ENCODE measurements around the gene ACVR1B.

The ACVR1B gene

DNA sequence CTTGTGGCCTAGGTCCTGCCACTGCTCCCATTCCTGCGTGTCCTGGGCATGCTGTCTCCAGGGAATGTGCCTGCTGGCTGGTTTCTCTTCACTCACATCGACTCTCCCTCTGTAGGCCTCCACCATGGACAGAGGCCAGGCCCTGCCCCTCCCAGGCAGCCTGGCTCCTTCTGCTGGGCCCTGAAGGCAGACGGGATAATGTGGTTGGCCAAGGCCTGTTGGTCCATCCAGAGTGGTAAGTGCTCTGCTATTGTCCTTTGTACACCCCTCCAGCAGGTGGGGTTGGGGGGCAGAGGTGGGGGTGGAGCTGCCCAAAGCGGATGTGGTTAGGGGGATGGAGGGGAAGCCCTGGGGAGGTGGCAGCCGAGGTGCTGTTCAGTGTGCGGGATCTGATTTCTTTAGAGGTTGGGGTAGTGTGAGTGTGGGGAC lies 90.2 kb downstream of the ACVR1B start:
- in situ Hi-C loops (cut with HindIII; ENCODE audit: low sequenced_read_pairs): no loop called here

DNA sequence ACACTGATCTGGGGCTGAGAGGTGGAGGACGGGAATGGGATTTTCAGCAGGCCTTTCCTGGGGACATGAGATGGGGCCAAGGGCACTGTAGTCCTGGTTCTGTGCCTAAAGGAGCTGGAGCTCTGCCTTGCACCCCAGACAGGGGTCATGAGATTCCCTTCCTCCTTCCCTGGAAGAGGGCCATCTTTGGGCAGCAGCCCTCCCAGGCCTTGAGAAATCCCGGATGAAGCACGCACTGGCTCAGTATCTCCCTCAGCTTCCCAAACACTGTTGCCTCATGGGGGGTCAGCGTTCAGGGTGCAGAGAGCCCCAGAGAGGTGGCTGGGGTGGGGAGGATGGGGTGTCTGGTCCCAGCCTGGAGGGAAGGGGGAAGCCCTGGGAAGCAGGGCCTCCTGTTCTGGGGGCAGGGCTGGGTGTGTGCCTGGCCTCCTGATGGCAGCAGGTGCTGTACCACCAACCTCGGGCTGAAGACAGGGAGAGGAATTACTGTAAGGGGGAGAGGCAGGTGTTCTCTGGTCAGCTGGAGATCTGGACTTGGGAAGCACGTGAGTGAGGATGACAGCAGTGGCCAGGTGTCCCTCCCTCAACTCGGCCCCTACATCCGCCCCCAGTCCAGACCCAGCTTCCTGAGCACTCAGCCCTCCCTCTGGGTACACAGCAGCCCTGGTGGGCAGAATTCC lies 91.3 kb downstream of the ACVR1B start:
- in situ Hi-C loops (cut with HindIII; ENCODE audit: low sequenced_read_pairs): no loop called here

DNA sequence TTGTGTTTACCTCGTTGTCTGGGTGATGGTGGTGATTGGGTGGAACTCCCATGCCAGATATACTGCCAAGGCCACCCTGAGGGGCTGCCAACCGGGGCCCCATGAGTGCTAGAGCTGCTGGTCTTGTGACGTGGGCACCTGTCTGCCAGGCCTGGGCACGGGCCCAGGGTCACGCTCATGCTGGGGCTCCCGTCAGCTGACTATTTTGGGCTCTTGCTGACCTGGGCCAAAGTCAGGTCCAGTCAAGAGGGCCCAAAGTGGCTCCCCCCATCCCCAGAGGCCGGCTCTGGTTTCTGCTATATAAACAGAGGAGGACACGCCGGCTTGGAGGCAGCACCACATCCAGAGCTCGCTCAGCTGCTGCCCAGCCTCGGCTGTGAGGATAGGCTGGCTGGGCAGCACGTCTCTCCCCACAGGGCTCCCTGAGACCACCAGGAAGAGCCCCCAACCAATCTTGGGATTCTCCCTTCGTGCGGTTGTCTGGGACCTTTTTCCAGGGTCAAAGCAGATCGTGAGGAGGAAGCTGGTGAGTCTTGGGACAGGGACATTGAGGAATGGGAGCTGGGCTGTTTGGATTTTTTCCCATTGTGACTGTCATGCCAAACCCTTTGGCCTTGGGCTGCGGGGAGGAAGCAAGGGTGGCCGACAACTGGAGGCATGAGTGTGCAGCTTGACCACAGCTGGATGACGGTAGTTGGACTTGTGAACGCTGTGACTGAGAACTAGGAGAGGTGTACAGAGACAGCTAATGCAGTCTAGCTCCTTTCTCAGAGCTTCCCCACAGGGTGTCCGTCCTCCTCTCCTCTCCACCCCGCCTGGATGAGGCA lies 92.1 kb downstream of the ACVR1B start:
- in situ Hi-C loops (cut with HindIII; ENCODE audit: low sequenced_read_pairs): no loop called here

DNA sequence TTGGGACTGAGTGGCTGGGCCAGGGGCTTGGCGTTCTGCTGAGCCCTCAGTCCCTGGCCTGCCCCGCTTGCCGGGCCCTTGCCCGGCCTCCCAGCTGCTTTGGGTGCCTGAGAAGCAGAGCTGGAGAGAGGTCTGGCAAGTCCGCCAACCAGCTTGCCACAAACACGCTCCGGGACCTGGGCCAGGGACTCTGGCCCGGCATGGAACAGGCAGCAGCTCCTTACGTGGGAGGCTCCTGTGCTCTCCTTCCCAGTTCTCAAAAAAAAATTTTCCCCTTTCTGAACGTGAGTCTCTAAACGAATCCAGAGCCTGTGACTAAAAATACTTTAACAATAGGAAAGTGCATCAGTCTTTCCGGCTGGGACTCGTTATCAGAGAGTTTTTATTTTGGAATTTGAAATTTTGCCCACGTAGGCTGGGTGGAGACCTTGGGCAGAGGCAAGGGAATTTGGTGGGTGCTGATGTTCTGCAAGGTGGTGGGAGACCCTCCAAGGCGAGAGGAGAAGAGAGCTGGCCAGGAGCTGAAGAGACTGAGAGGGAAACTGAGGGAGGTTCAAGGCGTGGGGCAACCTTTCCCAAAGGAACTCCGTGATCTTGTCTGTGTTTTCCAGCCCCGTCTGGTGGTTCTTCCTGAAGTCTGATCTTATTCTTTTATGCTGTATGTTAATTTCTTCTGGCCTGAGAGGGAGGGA lies 92.9 kb downstream of the ACVR1B start:
- in situ Hi-C loops (cut with HindIII; ENCODE audit: low sequenced_read_pairs): no loop called here

DNA sequence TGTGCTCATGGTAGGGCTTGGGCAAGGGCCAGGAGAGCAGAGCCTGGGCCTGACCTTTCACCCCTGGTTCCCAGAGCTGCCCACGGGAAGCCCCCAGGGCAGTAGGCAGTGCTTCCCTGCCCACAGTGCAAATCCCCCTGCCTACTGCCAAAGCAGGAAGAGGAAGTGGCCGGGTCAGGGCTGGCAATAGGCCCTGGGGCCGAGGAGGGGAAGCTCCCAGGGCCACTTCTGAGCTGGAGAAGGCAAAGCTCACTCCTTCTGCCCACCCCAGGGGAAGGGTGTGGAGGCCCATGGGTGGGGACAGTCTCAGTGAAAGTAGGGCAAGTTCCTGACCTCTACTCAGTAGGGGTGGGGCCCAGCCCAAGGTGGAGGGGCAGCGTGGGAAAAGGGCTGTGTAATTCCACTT lies 94.3 kb downstream of the ACVR1B start:
- in situ Hi-C loops (cut with HindIII; ENCODE audit: low sequenced_read_pairs): no loop called here
